CD4-positive, alpha-beta memory T cell (primary cell): ENCODE data around the gene DOK6. TPM values are rescaled to one million over a fixed set of nuclear protein-coding genes. Genes with fewer than 3 reads are reported as not detected.

ENCODE experiments used
- CTCF ChIA-PET: fragments of 350-600 bp; sonication (Branson Sonifier 250); formaldehyde crosslinking; loops from one replicate; lab custom pipeline; 2021; ENCODE audit warnings: inconsistent platforms; ENCODE audit not compliant: partially characterized antibody; lab: Charles Lee
- POLR2A ChIA-PET: fragments of 350-600 bp; sonication (Branson Sonifier 250); formaldehyde crosslinking; loops from one replicate; lab custom pipeline; 2021; ENCODE audit not compliant: partially characterized antibody; lab: Charles Lee
- DNase-seq, 5 donors: peaks; one replicate each; pipeline versions ENCODE4 v3.0.0 to v3.0.0-alpha.2; 2020 to 2022; ENCODE audit warnings: mixed read lengths in 1 of 5
- H3K27ac ChIP-seq: one replicate; pipeline ENCODE4 v1.7.0; 2013; ENCODE audit warnings: low read depth, low read length
- H3K27me3 ChIP-seq: 2 replicates; pipeline ENCODE4 v1.7.0; 2013; ENCODE audit warnings: mild to moderate bottlenecking, low read length, moderate library complexity; ENCODE audit not compliant: insufficient read depth
- H3K36me3 ChIP-seq: 2 replicates; pipeline ENCODE4 v1.7.0; 2013; ENCODE audit warnings: mild to moderate bottlenecking, low read length, moderate library complexity; ENCODE audit not compliant: insufficient read depth
- H3K4me1 ChIP-seq: 2 replicates; pipeline ENCODE4 v1.7.0; 2013; ENCODE audit warnings: mild to moderate bottlenecking, low read length, moderate library complexity; ENCODE audit not compliant: insufficient read depth
- H3K4me3 ChIP-seq, 2 donors: one replicate each; pipeline ENCODE4 v1.7.0; 2013; ENCODE audit warnings: low read length in 2 of 2, mild to moderate bottlenecking in 1 of 2
- H3K9me3 ChIP-seq, 2 donors: one replicate each; pipeline ENCODE4 v1.7.0; 2013; ENCODE audit warnings: low read length in 2 of 2, control low read depth in 1 of 2; ENCODE audit not compliant: control insufficient read depth in 1 of 2
- H3K27ac Mint-ChIP-seq, 7 donors: one replicate each; pipeline ENCODE4 v1.8.0; 2020 to 2021; ENCODE audit warnings: mixed read lengths in 7 of 7, mild to moderate bottlenecking in 6 of 7, inconsistent platforms in 3 of 7, moderate library complexity in 3 of 7
- H3K27me3 Mint-ChIP-seq, 2 donors: one replicate each; pipeline ENCODE4 v1.8.0; 2020 to 2021; ENCODE audit warnings: mixed read lengths in 2 of 2
- H3K36me3 Mint-ChIP-seq, 2 donors: one replicate each; pipeline ENCODE4 v1.8.0; 2020 to 2021; ENCODE audit warnings: mixed read lengths in 2 of 2, inconsistent platforms in 1 of 2, mild to moderate bottlenecking in 1 of 2
- H3K4me1 Mint-ChIP-seq, 4 donors: one replicate each; pipeline ENCODE4 v1.8.0; 2020 to 2021; ENCODE audit warnings: mixed read lengths in 4 of 4, mild to moderate bottlenecking in 1 of 4
- H3K4me3 Mint-ChIP-seq, 8 donors: one replicate each; pipeline ENCODE4 v1.8.0; 2020 to 2021; ENCODE audit warnings: mixed read lengths in 8 of 8, mild to moderate bottlenecking in 7 of 8, moderate library complexity in 6 of 8, inconsistent platforms in 3 of 8
- H3K9me3 Mint-ChIP-seq, 8 donors: one replicate each; pipeline ENCODE4 v1.8.0; 2020 to 2021; ENCODE audit warnings: mixed read lengths in 8 of 8, mild to moderate bottlenecking in 5 of 8, inconsistent platforms in 3 of 8, moderate library complexity in 1 of 8
- intact Hi-C: fragments of 100-400 bp; cut with micrococcal nuclease; formaldehyde crosslinking; loops from one replicate; pipeline ENCODE4 v1.15.1; 2023
- polyA plus RNA-seq, 2 donors: library from polyadenylated mRNA; unstranded; fragments of 300-500 nt; fragmentation: Illumina TruSeq; gene quantifications; one replicate each; pipeline ENCODE4 v1.2.3, GENCODE V29; 2021
- total RNA-seq, 2 experiments: library from RNA; stranded (reverse); gene quantifications; one replicate each; pipeline ENCODE4 v1.2.3, GENCODE V29; 2021

DOK6 gene
- total and polyA plus RNA-seq, 4 experiments from 2014 or later, result 0.04 to 0.15 TPM; not detected in 2

DNA sequence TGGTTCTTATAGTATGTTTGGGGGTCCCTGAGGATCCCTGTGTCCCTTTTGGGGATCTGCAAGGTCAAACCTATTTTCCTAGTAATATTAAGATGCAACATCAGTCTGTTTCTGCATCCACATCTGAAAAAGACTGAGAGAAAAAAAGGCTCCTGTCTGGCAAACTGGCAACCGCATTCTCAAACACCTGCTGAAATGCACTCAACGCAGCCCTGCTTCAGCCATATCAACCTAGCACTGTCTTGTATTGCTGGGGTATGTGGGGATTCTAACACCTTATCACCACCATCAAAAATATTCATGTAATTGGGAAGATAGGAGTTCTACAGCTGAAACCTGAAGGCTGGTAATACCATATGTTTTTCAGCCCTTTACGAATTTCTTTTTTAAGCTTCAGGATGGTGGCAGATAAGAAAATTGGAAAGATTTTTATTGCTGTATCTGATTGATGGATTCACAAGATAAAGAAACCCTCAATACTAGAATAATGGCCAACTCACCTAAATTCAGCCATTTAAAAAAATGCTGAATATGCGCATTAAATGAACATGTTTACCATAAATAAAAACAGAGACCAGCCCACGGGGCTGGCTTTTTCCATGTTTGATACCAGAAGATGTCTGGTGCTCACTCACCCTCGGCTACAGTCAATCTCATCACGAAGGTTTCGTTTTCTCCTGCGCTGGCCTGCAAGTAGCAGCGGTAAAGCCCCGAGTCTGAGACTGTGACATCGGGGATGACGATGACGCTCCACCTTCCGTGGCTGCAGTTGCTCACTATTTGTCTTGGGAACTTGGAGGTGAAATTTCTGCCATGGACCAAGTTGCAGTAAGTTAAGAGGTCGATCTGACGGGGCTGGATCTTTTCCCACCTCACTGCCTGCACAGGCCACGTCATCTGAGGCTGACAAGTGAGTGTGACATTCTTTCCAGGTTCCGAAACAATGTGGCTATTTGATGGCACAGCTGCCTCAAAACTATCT, 494.7 kb downstream of the DOK6 start:
- intact Hi-C loops, result no loop called here

DNA sequence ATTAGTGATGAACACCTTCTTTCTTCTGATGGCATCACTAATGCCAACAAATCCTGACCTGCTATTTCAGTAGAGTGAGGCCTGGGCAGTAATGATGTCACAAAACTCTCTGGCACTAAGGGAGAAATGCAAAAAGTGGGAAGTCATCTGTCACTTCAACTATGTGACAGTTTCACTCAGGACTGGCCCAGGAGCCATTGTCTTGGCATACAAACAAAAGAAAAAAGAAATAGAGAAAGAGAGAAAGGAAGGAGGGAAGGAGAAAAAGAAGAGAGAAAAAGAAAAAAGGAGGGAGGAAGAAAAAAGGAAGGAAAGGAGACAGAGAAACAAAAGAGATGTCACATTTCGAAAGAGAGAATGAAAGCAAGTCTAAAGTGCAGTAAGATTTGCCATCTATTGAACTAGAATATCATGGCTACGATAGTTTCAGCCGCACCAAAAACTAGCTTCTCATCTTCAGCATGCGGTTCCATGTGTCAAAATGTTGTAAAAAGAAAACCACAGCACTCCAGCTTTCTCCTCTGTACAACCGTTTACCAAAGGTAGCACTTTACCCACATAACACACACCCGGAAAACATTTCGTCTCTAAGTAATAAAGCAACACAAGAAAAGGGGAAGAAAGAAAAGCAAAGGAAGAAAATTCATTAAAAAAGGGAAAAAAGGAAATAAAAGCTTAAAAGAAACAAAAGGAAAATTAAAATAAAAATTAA, 496.9 kb downstream of the DOK6 start:
- peaks cover 13% of the 10 kb centered on the region for H3K36me3 ChIP-seq
- DNase-seq, result peak; percentile 44 to 69 (median 59)
- peak overlapping the region; percentile 29 to 54 for H3K4me3 ChIP-seq
- Mint-ChIP-seq H3K4me1 (peaks cover 62 to 87% (median 73%) of the 10 kb centered on the region in 4 donors), H3K4me3 (peak overlapping the region; percentile 78 to 91 (median 86)), H3K27ac (peak overlapping the region; percentile 87 to 98 (median 92)), H3K9me3 (peaks cover 0 to 3% (median 0%) of the 10 kb centered on the region in 8 donors), H3K36me3 (peaks cover 59 to 70% of the 10 kb centered on the region in 2 donors), H3K27me3 (no peaks in the 10 kb centered on the region)
- H3K27ac ChIP-seq, result peak overlapping the region; percentile 64
- no peaks in the 10 kb centered on the region for H3K27me3 ChIP-seq
- POLR2A ChIA-PET, result interaction anchor here (0.6 to 5.0 kb wide), 15 partner anchors 10 to 71 kb away, joined by 3 to 78 read pairs (median 10); partner anchors contain the start of gene CD226
- no peaks in the 10 kb centered on the region for H3K9me3 ChIP-seq
- peaks cover 71% of the 10 kb centered on the region for H3K4me1 ChIP-seq
- intact Hi-C loops, result loop anchor here (1.0 to 2.0 kb wide), 6 partner anchors 10 to 62 kb away; no protein-coding TSS in a partner anchor
- CTCF ChIA-PET, result interaction anchor here (0.8 to 3.7 kb wide), 9 partner anchors 11 to 62 kb away, joined by 3 to 32 read pairs (median 9); no protein-coding TSS in a partner anchor

More for the DNA sequence above, 494.7 kb downstream of the DOK6 start:
- Histone ChIP-seq H3K4me3 (no peak overlapping the region), H3K9me3 (no peaks in the 10 kb centered on the region), H3K4me1 (peaks cover 80% of the 10 kb centered on the region), H3K27me3 (no peaks in the 10 kb centered on the region), H3K27ac (peak overlapping the region; percentile 64), H3K36me3 (peaks cover 13% of the 10 kb centered on the region)
- Mint-ChIP-seq H3K9me3 (peaks cover 0 to 12% (median 8%) of the 10 kb centered on the region in 8 donors), H3K27ac (peak overlapping the region; percentile 87 to 98 (median 90)), H3K4me3 (peak overlapping the region; percentile 34 to 91 (median 86)), H3K27me3 (no peaks in the 10 kb centered on the region), H3K36me3 (peaks cover 66 to 79% of the 10 kb centered on the region in 2 donors), H3K4me1 (peaks cover 64 to 91% (median 77%) of the 10 kb centered on the region in 4 donors)
- peak; percentile 20 to 76 (median 36) for DNase-seq
- ChIA-PET CTCF (interaction anchor here (0.7 kb wide), 1 partner anchor 38 kb away, joined by 3 read pairs; no protein-coding TSS in a partner anchor), POLR2A (interaction anchor here (1.2 to 5.0 kb wide), 2 partner anchors 39 to 50 kb away, joined by 3 to 78 read pairs; no protein-coding TSS in a partner anchor)

DNA sequence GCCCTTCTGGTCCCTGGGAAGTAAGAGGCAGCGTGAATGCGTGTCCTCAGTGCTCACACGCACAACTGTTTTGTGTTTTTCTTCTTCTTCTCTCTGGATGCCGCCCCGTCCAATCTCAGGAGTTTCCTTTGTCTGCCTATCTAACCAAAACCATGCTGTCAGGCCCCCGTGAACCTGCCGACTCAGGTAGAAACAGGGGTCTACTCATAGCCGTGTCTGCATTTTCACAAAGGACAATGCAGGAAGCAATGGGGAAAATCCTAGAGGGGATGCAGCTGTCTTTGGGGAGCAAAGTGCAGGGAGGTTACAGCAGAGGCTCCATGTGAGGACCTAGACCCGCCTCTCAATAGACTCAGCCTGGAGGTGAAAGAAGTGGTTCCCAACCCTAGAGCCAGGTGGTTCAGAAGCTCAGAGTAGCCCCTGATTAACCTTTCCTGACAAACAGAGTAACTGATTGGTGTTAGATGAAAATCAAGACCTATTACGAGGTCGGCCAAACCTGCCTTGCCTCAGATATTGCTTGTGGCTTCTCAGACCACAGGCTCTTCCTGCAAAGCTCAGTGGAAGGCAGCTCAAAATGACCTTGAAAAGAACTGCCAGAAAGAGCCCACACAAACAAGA, 497.7 kb downstream of the DOK6 start:
- peaks cover 74% of the 10 kb centered on the region for H3K4me1 ChIP-seq
- H3K27me3 ChIP-seq, result no peaks in the 10 kb centered on the region
- peak overlapping the region; percentile 87 to 98 (median 92) for H3K27ac Mint-ChIP-seq
- peak overlapping the region; percentile 78 to 91 (median 86) for H3K4me3 Mint-ChIP-seq
- intact Hi-C loops, result loop anchor here (1.0 to 2.0 kb wide), 4 partner anchors 12 to 61 kb away; no protein-coding TSS in a partner anchor
- peak; percentile 20 to 57 (median 28) for DNase-seq
- H3K4me1 Mint-ChIP-seq, result peaks cover 62 to 84% (median 74%) of the 10 kb centered on the region in 4 donors
- H3K9me3 Mint-ChIP-seq, result peaks cover 0 to 3% (median 0%) of the 10 kb centered on the region in 8 donors
- H3K27ac ChIP-seq, result peak overlapping the region; percentile 64
- H3K36me3 ChIP-seq, result peaks cover 13% of the 10 kb centered on the region
- H3K9me3 ChIP-seq, result no peaks in the 10 kb centered on the region
- H3K27me3 Mint-ChIP-seq, result no peaks in the 10 kb centered on the region
- peaks cover 55 to 70% of the 10 kb centered on the region in 2 donors for H3K36me3 Mint-ChIP-seq
- POLR2A ChIA-PET, result interaction anchor here (0.6 to 5.0 kb wide), 18 partner anchors 9 to 70 kb away, joined by 3 to 78 read pairs (median 6); partner anchors contain the start of gene CD226
- CTCF ChIA-PET, result interaction anchor here (0.7 to 3.7 kb wide), 15 partner anchors 9 to 62 kb away, joined by 3 to 32 read pairs (median 4); no protein-coding TSS in a partner anchor
- H3K4me3 ChIP-seq, result peak overlapping the region; percentile 29 to 54
